Right forelimb (tissue), 1 donor: ENCODE results near the gene WASF2.
A peak's percentile ranks its signal among the peaks of the same experiment; 100 is the strongest.
"Not testable (repeated sequence)": the region's sequence is repeated elsewhere in the genome, so short reads cannot be mapped to it uniquely, and the experiment has no call there.

Experiments used
- DNase-seq: peaks from one replicate; pipeline ENCODE4 v3.0.0-alpha.2; 2018

The WASF2 gene, protein sequence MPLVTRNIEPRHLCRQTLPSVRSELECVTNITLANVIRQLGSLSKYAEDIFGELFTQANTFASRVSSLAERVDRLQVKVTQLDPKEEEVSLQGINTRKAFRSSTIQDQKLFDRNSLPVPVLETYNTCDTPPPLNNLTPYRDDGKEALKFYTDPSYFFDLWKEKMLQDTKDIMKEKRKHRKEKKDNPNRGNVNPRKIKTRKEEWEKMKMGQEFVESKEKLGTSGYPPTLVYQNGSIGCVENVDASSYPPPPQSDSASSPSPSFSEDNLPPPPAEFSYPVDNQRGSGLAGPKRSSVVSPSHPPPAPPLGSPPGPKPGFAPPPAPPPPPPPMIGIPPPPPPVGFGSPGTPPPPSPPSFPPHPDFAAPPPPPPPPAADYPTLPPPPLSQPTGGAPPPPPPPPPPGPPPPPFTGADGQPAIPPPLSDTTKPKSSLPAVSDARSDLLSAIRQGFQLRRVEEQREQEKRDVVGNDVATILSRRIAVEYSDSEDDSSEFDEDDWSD

DNA sequence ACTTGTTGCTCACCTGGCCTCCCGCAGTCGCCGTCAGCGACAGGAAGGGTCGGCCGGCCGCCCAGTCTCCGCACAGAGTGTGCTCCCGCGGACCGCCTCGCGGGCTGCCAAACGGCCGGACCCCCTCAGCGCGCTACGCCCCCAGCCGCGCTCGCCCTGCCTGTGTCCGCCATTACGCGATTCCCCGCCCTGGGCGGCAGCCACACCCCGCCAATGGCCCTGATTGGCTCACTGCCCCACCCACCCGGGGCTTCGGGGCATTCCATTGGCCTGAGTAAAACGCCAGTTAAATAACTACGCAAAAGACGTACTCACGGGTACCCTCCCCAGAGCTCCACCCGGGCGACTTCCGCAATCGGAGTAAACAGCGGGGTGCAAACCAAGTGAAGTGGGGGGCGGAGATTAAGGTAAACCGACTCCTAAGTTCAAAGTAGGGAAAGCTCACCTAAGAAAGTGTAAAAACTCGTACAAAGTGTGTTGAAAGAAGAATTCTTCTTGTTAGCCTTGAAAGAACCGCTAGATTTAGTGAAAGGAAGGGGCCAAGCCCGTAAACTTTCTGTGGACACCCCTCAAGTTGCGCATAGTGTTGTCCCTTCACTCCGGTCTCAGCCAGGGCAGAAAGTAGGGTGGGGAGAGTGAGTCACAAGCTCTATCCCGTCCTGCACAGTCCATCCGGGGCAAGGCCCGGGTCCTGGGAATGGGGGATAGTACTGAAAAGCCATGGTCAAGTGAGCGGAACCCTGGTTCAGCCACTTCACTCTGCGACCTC is at the start of gene WASF2:
Gene WASF2, minus strand, starts transcription at position 195 of the 769 bp plus-strand sequence. CDS start 61,277 bp downstream, outside the sequence.
- peak; percentile 99 for DNase-seq

GRCh38 chr1:27538793-27539192 is 48.8 kb upstream of the WASF2 start:
- no peak for DNase-seq

DNA sequence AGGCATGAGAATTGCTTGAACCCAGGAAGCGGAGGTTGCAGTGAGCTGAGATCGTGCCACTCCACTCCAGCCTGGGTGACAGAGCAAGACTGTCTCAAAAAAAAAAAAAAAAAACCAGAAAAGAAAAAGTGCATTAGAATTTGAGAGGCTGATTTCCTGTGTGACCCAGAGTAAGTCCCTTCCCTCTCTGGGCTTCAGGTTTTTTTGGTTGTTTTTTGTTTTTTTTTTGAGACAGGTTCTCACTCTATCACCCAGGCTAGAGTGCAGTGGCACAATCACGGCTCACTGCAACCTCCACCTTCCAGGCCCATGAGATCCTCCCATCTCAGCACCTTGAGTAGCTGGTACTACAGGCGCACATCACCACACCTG is 48.3 kb upstream of the WASF2 start:
- DNase-seq: not testable (repeated sequence)

- peak; percentile 79 for DNase-seq
These were observed 46.8 kb upstream of the WASF2 start for GRCh38 chr1:27536767-27537166.

DNA sequence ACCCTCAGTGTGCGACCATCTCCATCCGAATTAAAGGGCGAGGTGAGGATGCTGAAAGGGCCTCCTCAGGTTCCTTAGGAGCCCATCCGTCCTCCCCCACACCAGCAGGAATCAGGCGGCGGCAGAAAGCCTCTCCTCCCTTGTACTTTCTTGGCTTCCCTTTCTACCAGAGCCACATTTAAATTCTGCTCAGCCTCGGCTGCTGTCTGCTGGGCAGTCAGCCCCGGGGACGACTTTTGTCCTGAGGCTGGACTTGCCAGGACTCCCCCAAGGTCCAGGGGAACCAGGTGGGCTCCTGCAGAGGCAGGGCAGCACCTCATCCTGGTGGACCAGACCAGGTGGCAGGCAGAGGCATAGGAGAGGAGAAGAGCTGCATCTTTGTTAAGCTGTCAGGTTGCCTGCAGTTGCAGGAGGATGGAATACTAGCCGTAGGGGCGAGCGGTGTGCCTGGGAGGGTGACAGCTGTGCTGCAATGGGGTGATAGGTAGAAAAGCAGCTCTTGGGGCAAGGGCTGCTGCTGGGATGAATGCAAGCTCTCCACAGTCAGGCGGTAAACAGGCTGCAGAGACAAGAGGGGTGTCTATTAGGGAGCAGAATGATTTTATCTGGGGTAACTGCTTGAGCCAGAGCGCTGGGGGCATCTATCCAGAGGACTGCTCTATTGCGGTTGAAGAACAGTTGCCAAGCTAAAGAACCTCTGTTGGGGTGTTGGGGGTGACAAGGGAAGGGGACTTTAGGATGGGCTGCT is 46.2 kb upstream of the WASF2 start:
- DNase-seq: no peak

DNA sequence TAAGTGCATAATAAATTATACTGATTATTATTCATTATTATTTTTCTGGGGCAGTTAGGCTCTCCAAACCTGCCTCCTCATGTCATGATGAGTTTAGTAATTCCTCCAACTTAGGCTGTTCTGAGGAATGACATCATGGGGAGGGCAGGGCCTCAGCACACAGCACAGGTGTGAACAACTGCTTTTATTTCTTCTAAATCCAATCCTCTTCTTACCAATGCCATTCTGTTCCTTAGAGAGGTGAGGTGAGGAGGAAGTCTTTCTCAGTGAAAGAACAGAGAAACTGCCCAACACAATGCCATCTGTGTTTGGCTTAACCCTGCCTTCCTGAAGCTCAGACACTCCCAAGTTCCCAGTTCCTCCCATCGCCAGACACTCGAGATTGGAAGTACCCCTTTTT is 45.4 kb upstream of the WASF2 start:
- no peak for DNase-seq

DNA sequence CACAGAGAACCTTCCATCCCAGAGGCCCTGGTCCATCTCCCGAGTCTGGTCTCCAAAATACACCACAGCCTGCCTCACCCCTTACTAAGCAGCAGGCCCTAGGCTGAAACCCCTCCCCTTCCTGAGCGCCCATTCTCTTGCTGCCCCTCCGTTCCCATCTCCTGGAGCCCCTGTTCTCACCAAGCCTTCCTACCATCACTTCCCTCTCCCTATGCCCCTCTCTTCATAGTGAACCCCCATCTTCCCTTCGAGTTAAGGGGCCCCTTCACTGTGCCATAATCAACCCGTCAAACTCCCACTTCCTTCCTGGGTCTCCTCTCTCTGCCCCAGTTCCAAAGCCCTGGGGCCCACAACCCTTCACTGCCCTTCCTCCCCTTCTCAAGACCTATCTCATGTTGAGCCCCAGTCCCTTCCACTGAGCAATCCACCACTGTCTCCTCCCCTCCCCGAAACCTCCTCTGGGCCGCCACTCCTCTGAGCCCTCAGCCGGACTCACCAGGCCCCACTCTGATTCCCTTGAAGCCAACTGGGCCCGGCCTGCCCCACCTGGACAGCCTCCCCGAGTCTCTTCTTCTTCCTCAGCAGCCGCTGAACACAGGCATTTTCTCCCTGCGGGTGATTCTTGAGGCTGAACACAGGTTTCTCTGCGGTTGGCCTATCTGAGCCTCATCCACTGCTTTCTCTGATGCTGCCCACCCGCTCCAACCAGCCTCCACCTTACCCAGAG is 42.2 kb upstream of the WASF2 start:
- no peak for DNase-seq

- no peak for DNase-seq
These were observed 40.2 kb upstream of the WASF2 start for GRCh38 chr1:27530192-27530591.

GRCh38 chr1:27529704-27530018 is 39.7 kb upstream of the WASF2 start:
- DNase-seq: no peak

DNA sequence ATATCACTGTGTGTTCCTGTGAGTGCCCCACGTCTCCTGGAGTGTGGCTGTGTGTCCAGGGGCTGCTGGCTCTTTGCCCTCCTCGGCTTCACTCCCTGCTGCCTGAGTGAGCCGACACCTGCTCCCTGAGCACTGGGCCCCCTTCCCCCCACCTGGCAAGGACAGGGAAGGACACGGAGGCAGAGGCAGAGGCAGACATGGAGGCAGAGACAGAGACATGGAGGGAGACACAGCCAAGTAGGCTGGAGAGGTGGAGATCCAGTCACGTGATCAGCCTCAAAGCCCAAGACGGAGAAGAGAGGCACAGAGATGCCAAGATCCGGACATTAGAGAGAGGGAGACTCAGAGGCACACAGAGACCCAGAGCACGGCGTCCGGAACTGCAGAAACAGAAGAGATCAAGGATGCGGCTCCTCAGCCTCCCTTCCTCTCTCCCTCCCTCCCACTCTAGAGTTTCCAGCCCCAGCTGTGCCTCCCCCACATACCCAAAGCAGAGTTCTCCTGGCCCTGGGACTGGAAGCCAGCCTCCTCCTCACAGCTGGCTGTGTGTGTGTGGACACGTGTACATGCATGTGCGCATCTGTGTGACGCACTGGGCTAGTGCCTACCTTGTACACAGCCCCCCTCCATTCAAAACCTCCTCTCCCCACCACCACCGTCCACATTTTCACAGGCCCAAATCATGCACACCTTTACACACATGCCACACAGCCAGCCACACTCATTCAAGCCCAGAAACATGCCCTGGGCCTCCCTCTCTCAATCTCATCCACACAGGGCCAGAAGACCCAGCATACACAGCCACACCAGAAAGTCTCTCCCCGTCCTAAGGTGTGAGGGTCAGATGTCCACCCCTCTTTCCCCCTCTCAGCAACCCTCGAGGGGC is 39.1 kb upstream of the WASF2 start:
- DNase-seq: peak; percentile 90

- peak; percentile 75 for DNase-seq
These were observed 38.2 kb upstream of the WASF2 start for GRCh38 chr1:27527890-27528817.

DNA sequence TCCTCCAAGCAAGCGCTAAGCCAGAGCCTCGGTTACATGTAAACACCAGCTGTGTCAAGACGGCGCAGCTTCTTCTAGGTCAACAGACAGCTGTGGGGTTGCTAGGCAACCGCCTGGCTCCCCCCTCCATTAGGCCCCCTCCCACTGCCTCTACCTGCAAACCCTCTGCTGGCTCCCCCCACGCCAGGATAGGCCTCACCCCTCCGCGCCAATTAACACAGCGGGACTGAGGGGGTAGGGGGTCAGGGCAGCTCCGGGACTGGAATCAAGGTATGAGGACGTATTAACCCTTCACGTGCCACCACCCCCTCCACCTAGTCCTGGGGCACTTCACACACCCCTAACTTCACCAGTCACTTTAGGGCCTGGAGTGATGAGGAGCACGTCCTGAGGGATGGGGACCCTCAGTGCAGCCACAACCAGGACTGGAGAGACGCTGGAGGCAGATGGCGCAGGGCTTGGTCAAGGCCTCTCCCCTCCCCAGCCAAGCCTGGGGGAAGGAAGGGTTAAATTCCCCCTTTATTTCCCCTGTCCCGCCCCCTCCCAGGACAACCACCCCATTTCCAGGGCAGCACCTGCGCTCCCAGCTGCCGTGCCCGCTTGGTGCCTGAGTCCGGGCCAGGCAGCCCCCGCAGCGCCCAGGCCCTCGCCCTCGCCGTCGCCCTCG is 37.4 kb upstream of the WASF2 start:
- DNase-seq: peak; percentile 88

- no peak for DNase-seq
These were observed 36.7 kb upstream of the WASF2 start for GRCh38 chr1:27526569-27527222.

GRCh38 chr1:27525296-27526272 is 35.6 kb upstream of the WASF2 start:
- DNase-seq: peak; percentile 80

DNA sequence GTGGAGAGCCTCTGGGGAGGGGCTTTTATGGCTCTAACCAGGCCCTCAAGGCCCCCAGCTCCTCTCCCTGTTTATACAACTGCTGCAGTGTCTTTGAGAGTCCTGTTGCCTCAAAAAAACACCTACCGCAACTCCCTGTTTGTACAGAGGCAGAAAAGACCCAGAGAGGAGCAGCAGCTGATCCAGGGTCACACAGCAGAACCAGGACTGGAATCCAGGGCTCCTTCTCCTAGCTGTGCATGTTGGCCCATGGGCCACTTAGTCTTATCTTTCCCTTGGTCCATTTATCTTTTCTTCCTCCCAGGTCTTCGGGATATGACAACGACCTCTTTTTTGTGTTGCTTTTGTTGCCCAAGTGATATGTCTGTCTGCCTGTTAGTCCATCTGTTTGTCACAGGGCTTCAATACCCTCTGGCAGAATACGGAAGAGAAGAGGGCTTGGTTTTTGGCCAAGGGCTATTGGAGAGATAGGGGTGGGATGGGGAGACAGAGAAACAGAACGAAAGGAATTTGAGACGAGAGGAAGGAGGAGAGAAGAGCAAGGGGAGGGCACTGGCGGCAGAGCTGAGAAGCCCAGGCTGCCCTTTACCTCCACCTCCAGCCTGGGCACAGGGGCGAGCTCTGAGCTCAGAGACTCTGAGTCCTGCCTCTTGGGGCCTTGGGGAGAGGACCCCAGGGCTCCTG is 33.5 kb upstream of the WASF2 start:
- no peak for DNase-seq

DNA sequence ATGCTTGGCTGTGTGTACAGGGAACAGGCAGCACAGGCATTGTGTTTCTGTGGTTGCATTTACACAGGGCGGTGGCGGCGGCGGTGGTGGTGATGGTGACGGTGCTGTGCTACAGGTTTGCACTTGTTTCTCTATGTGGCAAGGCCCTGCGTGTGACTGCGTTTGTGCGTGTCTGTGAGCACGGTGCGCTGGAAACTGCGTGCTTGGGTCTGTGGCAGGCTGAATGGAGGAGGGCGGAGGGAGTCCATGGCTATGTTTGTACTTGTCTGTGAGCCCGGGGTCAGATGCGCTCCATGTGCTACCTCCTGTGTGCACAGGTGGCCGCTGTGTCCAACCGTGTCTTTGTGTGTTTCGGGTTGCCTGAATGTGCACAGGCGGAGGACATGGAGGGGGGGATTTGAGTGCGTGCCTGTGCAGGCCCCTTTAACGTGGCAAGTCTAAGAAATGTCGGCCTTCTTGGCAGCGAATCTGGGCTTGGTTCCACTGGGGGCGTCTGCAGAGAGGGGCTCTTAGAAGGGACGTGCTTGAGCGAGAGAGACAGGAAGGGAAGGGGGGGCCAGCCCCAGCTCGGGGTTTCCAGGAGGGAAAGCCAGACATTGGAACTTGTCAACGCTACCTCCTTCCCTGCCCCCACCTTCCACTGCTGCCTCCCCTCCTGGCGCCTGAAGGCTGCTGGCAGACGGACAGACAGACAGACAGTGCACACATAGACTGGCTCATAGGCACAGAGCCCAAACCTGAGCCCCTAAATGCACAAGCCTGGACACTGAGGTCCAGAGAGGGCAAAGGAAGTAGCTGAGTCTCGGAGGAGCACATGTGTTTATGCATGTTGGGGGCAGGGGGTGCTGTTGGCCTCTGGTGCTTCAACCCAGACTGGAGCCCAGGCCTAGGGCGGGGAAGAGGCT is 32.7 kb upstream of the WASF2 start:
- peak; percentile 90 for DNase-seq
